HFFc6 (cell line): ENCODE measurements around the gene CNOT8. TPM values are rescaled to one million over a fixed set of nuclear protein-coding genes. Genes with fewer than 3 reads are reported as not detected.

ENCODE experiments used
- DNase-seq: peaks from one replicate; pipeline ENCODE4 v3.0.0-alpha.2; 2018
- H3K27ac Mint-ChIP-seq: 2 replicates; pipeline ENCODE4 v1.8.0; 2020; ENCODE audit warnings: mild to moderate bottlenecking, mixed read lengths
- H3K27me3 Mint-ChIP-seq: 2 replicates; pipeline ENCODE4 v1.8.0; 2021; ENCODE audit warnings: mild to moderate bottlenecking, moderate library complexity, mixed read lengths; ENCODE audit not compliant: insufficient read depth
- H3K36me3 Mint-ChIP-seq: 2 replicates; pipeline ENCODE4 v1.8.0; 2021; ENCODE audit warnings: low read depth, mixed read lengths
- H3K4me1 Mint-ChIP-seq: 2 replicates; pipeline ENCODE4 v1.8.0; 2020; ENCODE audit warnings: low read depth, mixed read lengths
- H3K4me3 Mint-ChIP-seq: 2 replicates; pipeline ENCODE4 v1.8.0; 2020; ENCODE audit warnings: mild to moderate bottlenecking, moderate library complexity, mixed read lengths
- H3K9me3 Mint-ChIP-seq: 2 replicates; pipeline ENCODE4 v1.8.0; 2020; ENCODE audit warnings: mild to moderate bottlenecking, mixed read lengths
- microRNA-seq: library from miRNA; unstranded; fragments of <30 nt; microRNA quantifications from one replicate; pipeline ENCODE4, GENCODE V29; 2019
- total RNA-seq, 6 experiments: library from RNA; stranded (reverse); fragmentation: NEBNext Ultra II Directional; extraction: Animal tissue kit (Norgen Biotek cat#: 25700); gene quantifications; 2 replicates in 1 of 6; 3 replicates in 5 of 6; pipeline ENCODE4 v1.2.3, GENCODE V29; 2021
- TF ChIP-seq, protein P1 (sequence below): fragments of 200-600 bp; sonication (generic); IDR thresholded peaks from 2 replicates; pipeline ENCODE4 v1.5.0; 2021; ENCODE audit warnings: antibody characterized with exemption, mild to moderate bottlenecking

CNOT8 gene
- total RNA-seq, 6 experiments from 2014 or later, result 29.5 to 38.6 (median 30.8) TPM

DNA sequence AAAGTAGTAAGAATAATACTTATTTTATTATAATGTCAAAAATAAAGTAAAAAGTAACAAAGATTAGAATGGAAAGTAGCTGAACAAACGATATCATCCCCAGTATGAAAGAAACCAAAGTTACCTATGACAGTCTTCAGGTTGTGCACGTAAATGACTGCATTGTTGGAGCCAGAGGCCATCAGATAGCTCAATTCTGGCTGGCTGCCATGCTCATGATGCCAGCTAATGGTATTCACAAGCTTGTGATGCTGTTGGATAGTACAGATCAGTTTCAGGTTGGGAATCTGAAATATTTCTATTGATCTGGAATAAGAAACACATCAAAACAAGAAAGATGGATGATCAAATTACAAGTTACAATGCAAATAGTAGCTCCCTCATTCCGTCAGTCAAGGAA lies 58.4 kb downstream of the CNOT8 start:
- peaks cover 5% of the 10 kb centered on the region; the same call in 1 of the 2 replicates for H3K4me1 Mint-ChIP-seq
- no peak overlapping the region for H3K4me3 Mint-ChIP-seq
- peaks cover 9% of the 10 kb centered on the region; the same call in 1 of the 2 replicates for H3K36me3 Mint-ChIP-seq
- no peak for DNase-seq
- TF ChIP-seq, protein P1, sequence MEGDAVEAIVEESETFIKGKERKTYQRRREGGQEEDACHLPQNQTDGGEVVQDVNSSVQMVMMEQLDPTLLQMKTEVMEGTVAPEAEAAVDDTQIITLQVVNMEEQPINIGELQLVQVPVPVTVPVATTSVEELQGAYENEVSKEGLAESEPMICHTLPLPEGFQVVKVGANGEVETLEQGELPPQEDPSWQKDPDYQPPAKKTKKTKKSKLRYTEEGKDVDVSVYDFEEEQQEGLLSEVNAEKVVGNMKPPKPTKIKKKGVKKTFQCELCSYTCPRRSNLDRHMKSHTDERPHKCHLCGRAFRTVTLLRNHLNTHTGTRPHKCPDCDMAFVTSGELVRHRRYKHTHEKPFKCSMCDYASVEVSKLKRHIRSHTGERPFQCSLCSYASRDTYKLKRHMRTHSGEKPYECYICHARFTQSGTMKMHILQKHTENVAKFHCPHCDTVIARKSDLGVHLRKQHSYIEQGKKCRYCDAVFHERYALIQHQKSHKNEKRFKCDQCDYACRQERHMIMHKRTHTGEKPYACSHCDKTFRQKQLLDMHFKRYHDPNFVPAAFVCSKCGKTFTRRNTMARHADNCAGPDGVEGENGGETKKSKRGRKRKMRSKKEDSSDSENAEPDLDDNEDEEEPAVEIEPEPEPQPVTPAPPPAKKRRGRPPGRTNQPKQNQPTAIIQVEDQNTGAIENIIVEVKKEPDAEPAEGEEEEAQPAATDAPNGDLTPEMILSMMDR, result no peak
- H3K27ac Mint-ChIP-seq, result no peak overlapping the region
- H3K9me3 Mint-ChIP-seq, result no peaks in the 10 kb centered on the region
- no peaks in the 10 kb centered on the region for H3K27me3 Mint-ChIP-seq

DNA sequence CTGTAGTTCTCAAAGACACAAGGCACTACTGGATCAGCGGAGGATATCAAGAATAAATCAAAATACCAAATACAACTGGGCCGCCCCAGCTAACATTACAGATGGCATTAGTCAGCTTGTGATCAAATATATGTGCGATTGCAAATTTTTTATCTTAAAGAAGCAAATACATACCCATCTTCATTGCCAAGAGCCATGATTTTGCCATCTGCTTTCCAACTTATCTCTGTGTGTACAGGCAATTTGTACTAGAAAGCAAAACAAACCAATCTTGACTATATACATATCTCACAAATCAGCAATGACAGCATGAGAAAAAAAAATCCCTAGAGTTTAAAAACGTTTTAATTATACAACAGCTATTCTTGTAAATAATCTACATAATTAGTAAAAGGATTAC lies 59.3 kb downstream of the CNOT8 start:
- TF ChIP-seq, protein P1, result no peak
- H3K4me3 Mint-ChIP-seq, result no peak overlapping the region

GRCh38 chr5:154923441-154924430 lies 65.3 kb downstream of the CNOT8 start:
- Mint-ChIP-seq H3K4me3 (no peak overlapping the region), H3K36me3 (peaks cover 12% of the 10 kb centered on the region; the same call in 1 of the 2 replicates), H3K4me1 (peaks cover 5% of the 10 kb centered on the region; the same call in 1 of the 2 replicates), H3K27me3 (no peaks in the 10 kb centered on the region), H3K9me3 (no peaks in the 10 kb centered on the region), H3K27ac (no peak overlapping the region)
- DNase-seq, result no peak
- TF ChIP-seq, protein P1, result no peak

More for the DNA sequence above, 59.3 kb downstream of the CNOT8 start:
- no peak for DNase-seq
- no peak overlapping the region for H3K27ac Mint-ChIP-seq
- H3K9me3 Mint-ChIP-seq, result no peaks in the 10 kb centered on the region
- 0 out of 2 replicates have a peak, but pooled peaks cover 2% of the 10 kb centered on the region for H3K36me3 Mint-ChIP-seq
- H3K27me3 Mint-ChIP-seq, result no peaks in the 10 kb centered on the region
- peaks cover 5% of the 10 kb centered on the region; the same call in 1 of the 2 replicates for H3K4me1 Mint-ChIP-seq

Small RNA genes within 50 kb of the gene (microRNA-seq; reads per million reads assigned to microRNA genes)
- gene MIR378H, result not detected

Other genes starting within 250 kb of the CNOT8 start
- 100 to 1,000 TPM; 204 to 228 (median 208) TPM for gene LARP1, start 103.2 kb upstream of the CNOT8 start, total RNA-seq
- gene FAXDC2, start 8.0 kb upstream of the CNOT8 start, total RNA-seq, result 1 to 10 TPM; 3.1 to 4.7 (median 3.6) TPM
- gene GEMIN5, start 79.6 kb downstream of the CNOT8 start, total RNA-seq, result 10 to 100 TPM; 16.5 to 22.5 (median 17.6) TPM
- 10 to 100 TPM; 44.1 to 60.9 (median 57.7) TPM for gene MRPL22, start 82.4 kb downstream of the CNOT8 start, total RNA-seq
- gene KIF4B, start 155.1 kb downstream of the CNOT8 start, total RNA-seq, result under 1 TPM; 0.05 to 0.21 (median 0.13) TPM